Heart left ventricle (tissue), 16 donors: Measurements from ENCODE around the gene SARM1. TPM values are rescaled to one million over a fixed set of nuclear protein-coding genes. Genes with fewer than 3 reads are reported as not detected.

Source experiments
- ATAC-seq, 4 donors: fragments of 200-7000 bp; cut with Tn5 transposase; one replicate each; pipeline ENCODE4 v1.9.1; 2020 to 2022; ENCODE audit warnings: moderate library complexity in 4 of 4, mild to moderate bottlenecking in 3 of 4, moderate number of reproducible peaks in 1 of 4
- DNase-seq, 5 donors: peaks; one replicate each; pipeline ENCODE4 v3.0.0-alpha.2; 2020
- H3K27ac ChIP-seq, 12 donors: fragments of 200-600 bp; sonication (generic) in 4 of 12; one replicate each; pipeline versions ENCODE4 v1.5.0 to v1.8.0; 2016 to 2022; ENCODE audit warnings: mild to moderate bottlenecking in 2 of 12
- H3K27me3 ChIP-seq, 9 donors: fragments of 200-600 bp; sonication (generic) in 2 of 9; one replicate each; pipeline versions ENCODE4 v1.5.1 to v1.8.0; 2016 to 2022; ENCODE audit warnings: mild to moderate bottlenecking in 3 of 9
- H3K36me3 ChIP-seq, 9 donors: fragments of 200-600 bp; sonication (generic) in 2 of 9; one replicate each; pipeline versions ENCODE4 v1.5.0 to v1.8.0; 2018 to 2022; ENCODE audit warnings: mild to moderate bottlenecking in 2 of 9
- H3K4me1 ChIP-seq, 12 donors: fragments of 200-600 bp; sonication (generic) in 4 of 12; one replicate each; pipeline versions ENCODE4 v1.5.0 to v1.8.0; 2016 to 2022; ENCODE audit warnings: mild to moderate bottlenecking in 3 of 12
- H3K4me3 ChIP-seq, 12 donors: fragments of 200-600 bp; sonication (generic) in 4 of 12; one replicate each; pipeline versions ENCODE4 v1.5.0 to v1.8.0; 2017 to 2022; ENCODE audit warnings: mild to moderate bottlenecking in 9 of 12, moderate library complexity in 4 of 12
- H3K9me3 ChIP-seq, 12 donors: fragments of 200-600 bp; sonication (generic) in 4 of 12; one replicate each; pipeline versions ENCODE4 v1.5.0 to v1.8.0; 2016 to 2022; ENCODE audit warnings: mild to moderate bottlenecking in 1 of 12
- CTCF ChIP-seq, 12 donors: fragments of 200-600 bp; sonication (generic) in 4 of 12; IDR thresholded peaks; one replicate each; pipeline versions ENCODE4 v1.5.0 to v1.8.0; 2018 to 2022; ENCODE audit warnings: antibody characterized with exemption in 12 of 12, mild to moderate bottlenecking in 5 of 12
- POLR2A ChIP-seq, 2 donors: fragments of 450-650 bp; IDR thresholded peaks; one replicate each; pipeline ENCODE4 v1.6.1; 2017; ENCODE audit warnings: antibody characterized with exemption in 2 of 2, mild to moderate bottlenecking in 2 of 2, moderate library complexity in 2 of 2
- WGBS, 4 donors: extraction: QIAGEN DNeasy Blood & Tissue Kit in 2 of 4; methylation state at CpG; one replicate each; pipeline versions ENCODE4 v1.1.5 to v1.1.7; 2013 to 2018; 5-methylcytosine and 5-hydroxymethylcytosine counted together
- intact Hi-C, 10 donors: fragments of 100-400 bp; cut with DNase I; formaldehyde crosslinking; loops; one replicate each; pipeline versions ENCODE4 v1.11.1 to v1.14.2; 2022
- polyA plus RNA-seq, 2 donors: library from polyadenylated mRNA; stranded (reverse); fragments of 200-250 nt; gene quantifications; one replicate each; pipeline ENCODE4 v1.2.3, GENCODE V29; 2013
- total RNA-seq, 9 donors: library from RNA; depleted of rRNA in 2 of 9; stranded (reverse); fragments of >200 nt in 2 of 9; fragmentation: NEBNext Ultra II Directional in 3 of 9; extraction: Animal tissue kit (Norgen Biotek cat#: 25700) in 3 of 9; gene quantifications; one replicate each; pipeline versions ENCODE4 v1.1.0 to v1.2.4, GENCODE V29; 2016 to 2023
- donor health status: ischemic (EF 13 %, LVEDD 7.1; RV severe dilation, severe dysfunction).
- donor health status: healthy with polysubstance abuse.
- donor health status: DM: no; HTN: yes; CAD: no.
- donor health status: DM: no; HTN: no; CAD: no.
- donor health status: ischemic (EF 25% LVEDD 6.9; RV normal size, moderate dysfunction).
- donor health status: ischemic (EF 25% LVEDD 5.7; RV mildly dilated, moderate dysfunction).
- donor health status: healthy.
- donor health status: DM: yes; HTN: yes; CAD: no.
- donor health status: ischemic (EF 35%, LVEDD 5.7; RV mildly dilated, moderate dysfunction).
- donor health status: nonischemic (EF 11% LVEDD 7.7; RV severe dilation, severe dysfunction).
- donor health status: DM: yes; HTN: yes; CAD: no.
- donor health status: PGD.
- donor health status: ischemic (EF 29% LVEDD 5.4; RV normal size, mild dysfunction).
- donor health status: nonischemic (EF 23%, LVEDD 6.1; RV moderate dilation, normal function).

The SARM1 gene
- total and polyA plus RNA-seq, 11 donors: 3.7 to 11.3 (median 7.6) TPM

GRCh38 chr17:28346746-28347246 lies 24.7 kb upstream of the SARM1 start:
- no peak overlapping the region for H3K4me3 ChIP-seq
- intact Hi-C loops: no loop called here
- peaks cover 0 to 46% (median 28%) of the 10 kb centered on the region in 12 donors for H3K4me1 ChIP-seq
- WGBS, 4 donors: 42 to 53% (median 48%) methylated on average over 7 of the region's 7 CpGs
- peak in 3 of 4 donors; percentile 24 to 66 (median 34) for ATAC-seq
- TF ChIP-seq CTCF (IDR thresholded peaks at IDR 0.05) (peak in 10 of 12 donors; percentile 16 to 51 (median 40)), POLR2A (IDR thresholded peaks at IDR 0.05) (no peak)
- DNase-seq: no peak
- H3K27me3 ChIP-seq: no peaks in the 10 kb centered on the region
- H3K36me3 ChIP-seq: peaks cover 4 to 100% (median 96%) of the 10 kb centered on the region in 9 donors
- no peaks in the 10 kb centered on the region for H3K9me3 ChIP-seq
- H3K27ac ChIP-seq: peak overlapping the region in 10 of 12 donors; percentile 25 to 68 (median 54)

GRCh38 chr17:28347261-28347891 lies 24.1 kb upstream of the SARM1 start:
- Histone ChIP-seq H3K4me3 (no peak overlapping the region), H3K36me3 (peaks cover 4 to 100% (median 96%) of the 10 kb centered on the region in 9 donors), H3K27ac (peak overlapping the region in 9 of 12 donors; percentile 3 to 68 (median 54)), H3K4me1 (peaks cover 0 to 46% (median 28%) of the 10 kb centered on the region in 12 donors), H3K9me3 (no peaks in the 10 kb centered on the region), H3K27me3 (no peaks in the 10 kb centered on the region)
- DNase-seq (no peak), ATAC-seq (peak in 1 of 4 donors; percentile 7)
- WGBS, 4 donors: 65 to 73% (median 68%) methylated on average over 7 to 8 of the region's 8 CpGs
- intact Hi-C loops: no loop called here
- TF ChIP-seq POLR2A (IDR thresholded peaks at IDR 0.05) (no peak), CTCF (IDR thresholded peaks at IDR 0.05) (no peak)

- H3K4me1 ChIP-seq: peaks cover 0 to 45% (median 28%) of the 10 kb centered on the region in 12 donors
- TF ChIP-seq CTCF (IDR thresholded peaks at IDR 0.05): no peak
- TF ChIP-seq POLR2A (IDR thresholded peaks at IDR 0.05): no peak
- ATAC-seq (no peak), DNase-seq (no peak)
- no peaks in the 10 kb centered on the region for H3K9me3 ChIP-seq
- intact Hi-C loops: no loop called here
- no peak overlapping the region for H3K4me3 ChIP-seq
- H3K27ac ChIP-seq: no peak overlapping the region
- H3K27me3 ChIP-seq: no peaks in the 10 kb centered on the region
- H3K36me3 ChIP-seq: peaks cover 2 to 100% (median 96%) of the 10 kb centered on the region in 9 donors
- 62 to 93% (median 85%) methylated on average over 3 of the region's 3 CpGs for WGBS, 4 donors
Measured at GRCh38 chr17:28348979-28349378, 22.5 kb upstream of the SARM1 start.

- 90 to 94% (median 93%) methylated on average over 7 of the region's 7 CpGs for WGBS, 4 donors
- Histone ChIP-seq H3K9me3 (no peaks in the 10 kb centered on the region), H3K27ac (no peak overlapping the region), H3K27me3 (no peaks in the 10 kb centered on the region), H3K36me3 (peaks cover 0 to 100% (median 96%) of the 10 kb centered on the region in 9 donors), H3K4me1 (peaks cover 0 to 36% (median 24%) of the 10 kb centered on the region in 12 donors), H3K4me3 (no peak overlapping the region)
- intact Hi-C loops: no loop called here
- ATAC-seq (no peak), DNase-seq (no peak)
- TF ChIP-seq CTCF (IDR thresholded peaks at IDR 0.05): no peak
- no peak for TF ChIP-seq POLR2A (IDR thresholded peaks at IDR 0.05)
Measured at GRCh38 chr17:28350271-28350670, 21.2 kb upstream of the SARM1 start.
